GM12873 (cell line): Measurements from ENCODE around the gene DHRS7B.

ENCODE experiments used
- CTCF ChIP-seq: IDR thresholded peaks from 2 replicates; pipeline ENCODE4 v1.5.1; 2012; ENCODE audit warnings: low read depth, mild to moderate bottlenecking, moderate library complexity, low read length, control low read depth; ENCODE audit not compliant: insufficient read depth; ENCODE audit errors: missing control alignments

The DHRS7B gene

DNA sequence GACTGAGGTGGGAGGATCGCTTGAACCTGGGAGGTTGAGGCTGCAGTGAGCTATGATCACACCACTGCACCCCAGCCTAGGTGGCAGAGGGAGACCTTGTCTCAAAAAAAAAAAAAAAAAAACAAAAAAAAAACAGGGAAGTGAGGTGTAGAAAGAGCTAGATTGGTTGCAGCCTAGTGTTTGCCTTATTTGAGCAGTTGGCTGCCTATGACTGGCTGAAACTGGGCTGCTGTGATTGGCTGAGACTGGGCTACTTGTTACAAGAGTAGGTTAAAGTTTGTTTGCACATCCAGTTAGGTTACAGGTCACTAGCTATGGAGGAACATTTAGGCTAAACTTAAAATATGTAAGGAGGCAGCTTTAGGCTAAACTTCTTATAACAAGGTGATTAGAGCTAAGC, 5.7 kb downstream of the DHRS7B start:
- TF ChIP-seq CTCF = no peak

- TF ChIP-seq CTCF = no peak
These were observed 7.8 kb downstream of the DHRS7B start for GRCh38 chr17:21134559-21134958.

DNA sequence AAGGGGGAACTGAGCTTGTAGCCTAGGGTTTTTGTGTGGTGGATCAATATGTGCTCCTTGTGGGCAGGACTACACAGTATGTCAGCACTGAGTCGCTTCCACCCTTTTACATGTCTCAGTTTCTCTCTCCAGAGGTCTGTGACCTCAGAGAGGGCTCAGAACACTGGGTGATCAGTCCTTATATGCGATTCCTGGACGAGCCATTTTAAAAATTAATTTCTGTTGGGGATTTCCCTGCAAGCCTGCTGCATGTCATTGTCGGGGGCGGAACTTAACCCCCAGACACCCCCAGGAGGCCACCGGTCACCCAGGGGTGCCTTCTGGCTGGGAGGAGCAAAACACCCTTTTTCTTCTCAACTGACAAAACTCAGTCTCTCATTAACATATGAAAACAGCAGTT, 14.1 kb downstream of the DHRS7B start:
- no peak for TF ChIP-seq CTCF

DNA sequence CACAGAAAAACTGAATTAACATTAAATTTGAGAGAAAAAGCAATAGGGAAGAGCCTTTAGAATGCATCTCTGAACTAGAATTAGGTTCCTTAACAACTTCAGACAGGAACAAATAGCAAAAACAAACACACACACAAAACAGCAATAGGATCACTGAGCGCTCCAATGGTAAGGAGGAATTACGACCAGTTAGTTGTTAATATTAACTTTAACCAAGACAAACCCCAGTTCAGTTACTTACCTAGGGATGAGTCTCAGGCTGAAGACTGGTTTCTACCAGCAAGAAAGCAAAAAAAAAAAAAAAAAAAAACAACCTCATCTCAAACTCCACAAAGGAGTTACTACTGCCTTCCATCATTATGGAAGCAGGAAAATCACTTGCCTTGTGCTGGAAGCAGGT, 14.6 kb downstream of the DHRS7B start:
- TF ChIP-seq CTCF = no peak

DNA sequence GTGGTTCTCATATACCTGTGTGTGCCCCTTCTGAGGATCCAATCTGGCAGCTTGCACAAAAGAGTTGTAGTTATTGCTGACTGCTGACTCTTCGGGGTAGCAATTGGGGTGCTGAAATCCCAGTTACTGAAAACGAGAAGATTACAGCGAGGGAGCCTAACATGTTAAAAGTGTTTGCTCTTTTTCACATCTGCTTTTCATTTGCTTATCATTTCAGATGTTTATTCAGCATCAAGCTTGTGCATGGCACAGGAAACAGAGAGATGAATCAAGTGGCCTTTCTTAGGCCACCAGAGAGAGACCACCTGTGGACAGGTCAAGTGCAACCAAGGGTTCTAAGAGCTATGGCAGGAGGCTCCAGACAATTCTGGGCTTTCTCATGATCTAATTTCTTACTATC, 16.9 kb downstream of the DHRS7B start:
- TF ChIP-seq CTCF = no peak

DNA sequence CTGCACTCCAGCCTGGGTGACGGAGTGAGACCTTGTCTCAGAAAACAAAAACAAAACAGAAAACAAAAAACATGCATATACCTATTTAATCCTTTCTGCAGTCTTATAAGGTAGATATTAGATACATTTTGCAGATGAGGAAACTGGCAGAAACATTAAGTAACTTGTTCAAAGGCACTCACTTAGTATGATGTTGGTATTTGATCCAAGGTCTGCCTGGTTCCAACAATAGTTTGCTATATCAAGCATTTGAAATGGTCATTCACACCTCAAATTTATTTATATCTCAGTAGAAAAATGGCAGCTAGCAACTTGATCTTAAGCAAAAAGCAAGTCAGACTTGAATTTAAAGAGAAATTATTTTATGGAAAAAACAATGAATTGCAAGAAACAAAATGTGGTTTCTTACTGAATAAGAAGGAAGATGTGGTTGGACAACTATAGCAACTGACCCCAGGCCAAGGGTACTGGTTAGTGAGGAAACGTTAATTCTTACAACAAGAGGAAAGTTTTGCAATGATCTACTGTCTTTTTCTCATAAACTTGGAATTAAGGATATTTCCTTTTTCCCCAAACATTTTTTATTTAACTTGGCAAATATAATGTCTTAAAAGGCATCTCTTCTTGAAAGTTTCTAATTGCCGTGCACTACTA, 19.7 kb downstream of the DHRS7B start:
- no peak for TF ChIP-seq CTCF

DNA sequence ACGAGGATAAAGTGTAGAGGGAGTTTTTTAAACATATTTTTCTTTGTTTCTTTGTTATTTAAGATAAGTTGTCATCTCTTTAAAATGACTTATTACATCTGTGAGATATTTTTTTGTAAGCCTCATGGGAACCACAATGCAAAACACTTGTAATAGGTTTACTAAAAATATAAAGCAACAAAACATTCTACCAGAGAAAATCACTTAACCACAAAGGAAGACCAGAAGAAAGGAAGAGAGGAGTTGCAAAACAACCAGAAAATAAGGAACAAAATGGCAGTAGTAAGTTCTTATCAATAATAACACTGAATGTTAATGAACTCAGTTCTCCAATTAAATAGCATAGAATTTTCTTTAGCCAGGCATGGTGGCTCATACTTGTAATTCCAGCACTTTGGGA, 22.9 kb downstream of the DHRS7B start:
- no peak for TF ChIP-seq CTCF
